Mesendoderm (in vitro differentiated cells): ENCODE measurements around the gene OBSCN.

Experiments used
- DNase-seq: peaks from one replicate; pipeline ENCODE4 v3.0.0; 2013
- H2AK5ac ChIP-seq: 2 replicates; pipeline ENCODE4 v1.6.1; 2013; ENCODE audit warnings: low read length, inconsistent platforms
- H2BK120ac ChIP-seq: 2 replicates; pipeline ENCODE4 v1.6.1; 2013; ENCODE audit warnings: low read depth, mild to moderate bottlenecking, low read length, moderate library complexity, mixed read lengths
- H2BK15ac ChIP-seq: replicated peaks from 2 replicates; pipeline ENCODE4 v1.6.1; 2013; ENCODE audit warnings: low read depth, mild to moderate bottlenecking, moderate library complexity
- H2BK5ac ChIP-seq: 2 replicates; pipeline ENCODE4 v1.6.1; 2013; ENCODE audit warnings: low read length, inconsistent platforms
- H3K18ac ChIP-seq: 2 replicates; pipeline ENCODE4 v1.6.1; 2013; ENCODE audit warnings: mild to moderate bottlenecking, low read length, mixed read lengths
- H3K23ac ChIP-seq: one replicate; pipeline ENCODE4 v1.6.1; 2013; ENCODE audit warnings: low read length
- H3K27ac ChIP-seq: 2 replicates; pipeline ENCODE4 v1.5.1; 2013; ENCODE audit warnings: low read depth, mild to moderate bottlenecking, inconsistent platforms, low read length, moderate library complexity
- H3K27me3 ChIP-seq: 2 replicates; pipeline ENCODE4 v1.6.1; 2013; ENCODE audit warnings: low read length, control low read depth, mild to moderate bottlenecking, inconsistent platforms; ENCODE audit not compliant: insufficient read depth, poor library complexity
- H3K36me3 ChIP-seq: 2 replicates; pipeline ENCODE4 v1.6.1; 2013; ENCODE audit warnings: low read length, inconsistent platforms; ENCODE audit not compliant: control insufficient read depth, insufficient read depth
- H3K4ac ChIP-seq: one replicate; pipeline ENCODE4 v1.6.1; 2013; ENCODE audit warnings: low read depth, mild to moderate bottlenecking, low read length, moderate library complexity
- H3K4me1 ChIP-seq: 2 replicates; pipeline ENCODE4 v1.6.1; 2013; ENCODE audit warnings: low read depth, low read length, inconsistent platforms; ENCODE audit not compliant: control insufficient read depth
- H3K4me2 ChIP-seq: 2 replicates; pipeline ENCODE4 v1.6.1; 2013; ENCODE audit warnings: low read length
- H3K4me3 ChIP-seq: 2 replicates; pipeline ENCODE4 v1.5.1; 2013; ENCODE audit warnings: mild to moderate bottlenecking, low read length
- H3K56ac ChIP-seq: one replicate; pipeline ENCODE4 v1.6.1; 2013; ENCODE audit warnings: low read length
- H3K79me1 ChIP-seq: 2 replicates; pipeline ENCODE4 v1.6.1; 2013; ENCODE audit warnings: low read length, inconsistent platforms
- H3K79me2 ChIP-seq: 2 replicates; pipeline ENCODE4 v1.6.1; 2013; ENCODE audit warnings: mild to moderate bottlenecking, low read length; ENCODE audit not compliant: control insufficient read depth, insufficient read depth
- H3K9ac ChIP-seq: 2 replicates; pipeline ENCODE4 v1.6.1; 2013; ENCODE audit warnings: low read length, inconsistent platforms
- H4K5ac ChIP-seq: one replicate; pipeline ENCODE4 v1.6.1; 2013; ENCODE audit warnings: low read length
- H4K8ac ChIP-seq: one replicate; pipeline ENCODE4 v1.6.1; 2013; ENCODE audit warnings: low read depth, mild to moderate bottlenecking, control low read depth, low read length, moderate library complexity
- WGBS: extraction: QIAGEN DNeasy Blood & Tissue Kit; methylation state at CpG from one replicate; pipeline ENCODE4 v1.1.7; 2013; ENCODE audit warnings: low lambda C conversion rate, missing lambda C conversion rate; ENCODE audit not compliant: insufficient coverage; ENCODE audit errors: extremely low coverage; 5-methylcytosine and 5-hydroxymethylcytosine counted together

The OBSCN gene

GRCh38 chr1:228410015-228410414, 202.2 kb downstream of the OBSCN start:
- no peak for DNase-seq
- Histone ChIP-seq H2BK5ac (no peak overlapping the region), H3K36me3 (no peaks in the 10 kb centered on the region), H3K79me1 (peaks cover 2% of the 10 kb centered on the region), H3K18ac (no peak overlapping the region), H3K79me2 (peaks cover 13% of the 10 kb centered on the region), H2BK15ac (no peak overlapping the region), H3K23ac (no peak overlapping the region), H3K27ac (no peak overlapping the region), H3K56ac (peak overlapping the region; percentile 34), H3K27me3 (no peaks in the 10 kb centered on the region), H3K4me3 (no peak overlapping the region), H3K4me1 (peaks cover 4% of the 10 kb centered on the region), H2AK5ac (no peak overlapping the region), H4K5ac (no peak overlapping the region), H2BK120ac (no peak overlapping the region), H4K8ac (no peak overlapping the region), H3K4me2 (no peak overlapping the region), H3K9ac (no peak overlapping the region), H3K4ac (no peak overlapping the region)
- WGBS, result no CpG with 5 or more reads among the region's 8 CpGs

- Histone ChIP-seq H2BK15ac (no peak overlapping the region), H2AK5ac (no peak overlapping the region), H2BK120ac (no peak overlapping the region), H3K9ac (no peak overlapping the region), H4K5ac (no peak overlapping the region), H3K4me1 (peaks cover 2% of the 10 kb centered on the region), H3K23ac (no peak overlapping the region), H2BK5ac (no peak overlapping the region), H3K56ac (no peak overlapping the region), H3K36me3 (no peaks in the 10 kb centered on the region), H3K27ac (no peak overlapping the region), H3K79me2 (peaks cover 7% of the 10 kb centered on the region), H3K4me2 (no peak overlapping the region), H3K18ac (no peak overlapping the region), H3K79me1 (no peaks in the 10 kb centered on the region), H3K27me3 (no peaks in the 10 kb centered on the region), H3K4ac (no peak overlapping the region), H4K8ac (no peak overlapping the region), H3K4me3 (no peak overlapping the region)
- no peak for DNase-seq
- no CpG with 5 or more reads among the region's 11 CpGs for WGBS
These were observed 202.8 kb downstream of the OBSCN start for GRCh38 chr1:228410671-228411070.

- Histone ChIP-seq H3K79me2 (peaks cover 3% of the 10 kb centered on the region), H3K36me3 (no peaks in the 10 kb centered on the region), H3K4ac (no peak overlapping the region), H4K8ac (no peak overlapping the region), H3K4me1 (peaks cover 2% of the 10 kb centered on the region), H3K27me3 (no peaks in the 10 kb centered on the region), H2BK15ac (no peak overlapping the region), H4K5ac (no peak overlapping the region), H2BK120ac (no peak overlapping the region), H2BK5ac (no peak overlapping the region), H3K4me2 (no peak overlapping the region), H2AK5ac (no peak overlapping the region), H3K18ac (no peak overlapping the region), H3K79me1 (no peaks in the 10 kb centered on the region), H3K4me3 (no peak overlapping the region), H3K27ac (no peak overlapping the region), H3K56ac (no peak overlapping the region), H3K9ac (no peak overlapping the region), H3K23ac (no peak overlapping the region)
- DNase-seq, result no peak
- WGBS, result no CpG with 5 or more reads among the region's 5 CpGs
These were observed 203.3 kb downstream of the OBSCN start for GRCh38 chr1:228411121-228411520.

GRCh38 chr1:228411548-228412430, 203.9 kb downstream of the OBSCN start:
- no peak overlapping the region for H2BK5ac ChIP-seq
- H3K4me3 ChIP-seq, result no peak overlapping the region
- no peak overlapping the region for H4K5ac ChIP-seq
- H3K79me2 ChIP-seq, result no peaks in the 10 kb centered on the region
- no peak overlapping the region for H2BK15ac ChIP-seq
- H2AK5ac ChIP-seq, result no peak overlapping the region
- no CpG with 5 or more reads among the region's 9 CpGs for WGBS
- no peak overlapping the region for H3K56ac ChIP-seq
- H3K23ac ChIP-seq, result no peak overlapping the region
- no peak overlapping the region for H3K18ac ChIP-seq
- H3K4ac ChIP-seq, result no peak overlapping the region
- H3K9ac ChIP-seq, result no peak overlapping the region
- H2BK120ac ChIP-seq, result no peak overlapping the region
- H3K36me3 ChIP-seq, result no peaks in the 10 kb centered on the region
- no peak overlapping the region for H3K4me2 ChIP-seq
- no peaks in the 10 kb centered on the region for H3K79me1 ChIP-seq
- DNase-seq, result no peak
- H3K4me1 ChIP-seq, result peaks cover 2% of the 10 kb centered on the region
- H3K27me3 ChIP-seq, result no peaks in the 10 kb centered on the region
- H4K8ac ChIP-seq, result no peak overlapping the region
- H3K27ac ChIP-seq, result no peak overlapping the region

GRCh38 chr1:228413241-228414010, 205.6 kb downstream of the OBSCN start:
- Histone ChIP-seq H3K18ac (no peak overlapping the region), H3K36me3 (no peaks in the 10 kb centered on the region), H3K27ac (no peak overlapping the region), H3K4me2 (no peak overlapping the region), H3K79me1 (no peaks in the 10 kb centered on the region), H3K56ac (no peak overlapping the region), H3K27me3 (no peaks in the 10 kb centered on the region), H4K5ac (no peak overlapping the region), H3K79me2 (no peaks in the 10 kb centered on the region), H3K4ac (no peak overlapping the region), H3K9ac (no peak overlapping the region), H2BK120ac (no peak overlapping the region), H4K8ac (no peak overlapping the region), H3K23ac (no peak overlapping the region), H2BK5ac (no peak overlapping the region), H3K4me1 (peaks cover 12% of the 10 kb centered on the region), H3K4me3 (no peak overlapping the region), H2AK5ac (no peak overlapping the region), H2BK15ac (no peak overlapping the region)
- no CpG with 5 or more reads among the region's 10 CpGs for WGBS
- no peak for DNase-seq
